ENCODE results near the gene IFNA4.
"Not testable (repeated sequence)": the region's sequence is repeated elsewhere in the genome, so short reads cannot be mapped to it uniquely, and the experiment has no call there.

DNA sequence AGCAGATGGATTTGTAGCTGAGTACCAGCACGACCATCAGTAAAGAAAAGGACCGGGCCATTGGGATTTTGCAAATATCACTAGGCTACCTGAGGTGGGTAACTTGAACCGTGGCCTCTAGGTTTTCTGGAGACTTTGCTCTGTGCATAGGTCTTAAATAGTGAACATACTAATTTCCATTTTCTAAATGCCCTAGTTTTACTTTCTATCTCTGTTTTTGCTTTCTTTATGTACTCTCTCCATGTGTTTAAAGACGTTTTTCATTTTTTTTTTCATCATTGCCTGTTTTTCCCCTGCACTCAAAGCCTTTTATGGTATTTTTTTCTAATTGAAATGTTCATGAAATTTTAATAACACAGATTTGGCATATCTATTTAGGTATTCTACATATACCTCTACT is 14.7 kb upstream of the IFNA4 start, which contains the start of gene IFNA7:
- TF ChIP-seq, protein P1, sequence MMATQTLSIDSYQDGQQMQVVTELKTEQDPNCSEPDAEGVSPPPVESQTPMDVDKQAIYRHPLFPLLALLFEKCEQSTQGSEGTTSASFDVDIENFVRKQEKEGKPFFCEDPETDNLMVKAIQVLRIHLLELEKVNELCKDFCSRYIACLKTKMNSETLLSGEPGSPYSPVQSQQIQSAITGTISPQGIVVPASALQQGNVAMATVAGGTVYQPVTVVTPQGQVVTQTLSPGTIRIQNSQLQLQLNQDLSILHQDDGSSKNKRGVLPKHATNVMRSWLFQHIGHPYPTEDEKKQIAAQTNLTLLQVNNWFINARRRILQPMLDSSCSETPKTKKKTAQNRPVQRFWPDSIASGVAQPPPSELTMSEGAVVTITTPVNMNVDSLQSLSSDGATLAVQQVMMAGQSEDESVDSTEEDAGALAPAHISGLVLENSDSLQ (IDR thresholded peaks at IDR 0.05), result not testable (repeated sequence)
- not testable (repeated sequence) for TF ChIP-seq TARDBP (IDR thresholded peaks at IDR 0.05); FOXA1 (IDR thresholded peaks at IDR 0.05); BHLHE40 (IDR thresholded peaks at IDR 0.05; ENCODE audit: borderline replicate concordance); SUZ12 (IDR thresholded peaks at IDR 0.05); FOXK2 (IDR thresholded peaks at IDR 0.05); ARNT (IDR thresholded peaks at IDR 0.05); SP1 (IDR thresholded peaks at IDR 0.05); FOXM1 (IDR thresholded peaks at IDR 0.05; ENCODE audit: borderline replicate concordance); LEF1 (IDR thresholded peaks at IDR 0.05; ENCODE audit: borderline replicate concordance)

Data from HEK293T (cell line).